ENCODE measurements around the gene SLC29A3. TPM values are rescaled to one million over a fixed set of nuclear protein-coding genes. Genes with fewer than 3 reads are reported as not detected.

SLC29A3 gene
- polyA plus RNA-seq, 3 donors: 9.7 to 28.4 (median 16.6) TPM

GRCh38 chr10:71391701-71392100 is 72.6 kb downstream of the SLC29A3 start:
- intact Hi-C loops (cut with micrococcal nuclease): loop anchor here in 1 of 2 donors (5.0 kb wide), 1 partner anchor 316 kb away; no protein-coding TSS in a partner anchor
- no peak overlapping the region for H3K4me2 ChIP-seq (replicated peaks; ENCODE audit: extremely low read depth, low read length, poor library complexity, severe bottlenecking)
- WGBS (ENCODE audit: insufficient coverage): 88% methylated on average over 1 of the region's 5 CpGs

GRCh38 chr10:71392292-71392691 is 73.2 kb downstream of the SLC29A3 start:
- TF ChIP-seq CTCF (IDR thresholded peaks at IDR 0.05): no peak
- intact Hi-C loops (cut with micrococcal nuclease): loop anchor here in 1 of 2 donors (5.0 kb wide), 1 partner anchor 315 kb away; no protein-coding TSS in a partner anchor
- no peaks in the 10 kb centered on the region for H4K20me1 ChIP-seq (ENCODE audit: insufficient read depth, low read length)
- Mint-ChIP-seq H3K4me1 (peaks cover 9% of the 10 kb centered on the region), H3K27ac (no peak overlapping the region), H3K36me3 (peaks cover 2 to 10% of the 10 kb centered on the region in 2 donors), H3K9me3 (peaks cover 0 to 5% (median 0%) of the 10 kb centered on the region in 7 donors), H3K4me3 (no peak overlapping the region), H3K27me3 (ENCODE audit: low read depth in 3 of 3) (peaks cover 30 to 39% (median 35%) of the 10 kb centered on the region in 3 donors)
- no peaks in the 10 kb centered on the region for H3K79me2 ChIP-seq (ENCODE audit: insufficient read depth, low read length)
- DNase-seq: no peak
- peaks cover 11 to 23% of the 10 kb centered on the region in 2 donors for H3K27me3 ChIP-seq (ENCODE audit: control insufficient read depth in 2 of 2, insufficient read depth in 2 of 2, low read length in 2 of 2)
- H2AFZ ChIP-seq (ENCODE audit: insufficient read depth, low read depth, low read length, poor library complexity, severe bottlenecking): no peak overlapping the region
- peaks cover 0 to under 1% of the 10 kb centered on the region in 2 donors for H3K9me3 ChIP-seq (replicated peaks in 1 of 2; ENCODE audit: control insufficient read depth in 1 of 2, insufficient read depth in 1 of 2, low read length in 2 of 2)
- H3K4me1 ChIP-seq (ENCODE audit: control insufficient read depth in 1 of 2, insufficient read depth in 2 of 2, low read length in 2 of 2): peaks cover under 1 to 11% of the 10 kb centered on the region in 2 donors
- no peak overlapping the region for H3K27ac ChIP-seq (ENCODE audit: low read depth in 1 of 2, low read length in 2 of 2)
- no peak overlapping the region for H3K4me2 ChIP-seq (replicated peaks; ENCODE audit: extremely low read depth, low read length, poor library complexity, severe bottlenecking)
- H3K9ac ChIP-seq (ENCODE audit: insufficient read depth, low read length, poor library complexity, severe bottlenecking): no peak overlapping the region
- H3K36me3 ChIP-seq (replicated peaks in 1 of 2; ENCODE audit: control insufficient read depth in 1 of 2, insufficient read depth in 2 of 2, low read length in 2 of 2): no peaks in the 10 kb centered on the region
- 80% methylated on average over 1 of the region's 1 CpG for WGBS (ENCODE audit: insufficient coverage)
- H3K4me3 ChIP-seq (replicated peaks in 1 of 3; ENCODE audit: low read depth in 2 of 3, low read length in 3 of 3): no peak overlapping the region

More at GRCh38 chr10:71391701-71392100, 72.6 kb downstream of the SLC29A3 start:
- H3K36me3 Mint-ChIP-seq: peaks cover 2 to 10% of the 10 kb centered on the region in 2 donors
- no peak overlapping the region for H3K4me3 ChIP-seq (replicated peaks in 1 of 3; ENCODE audit: low read depth in 2 of 3, low read length in 3 of 3)
- H3K36me3 ChIP-seq (replicated peaks in 1 of 2; ENCODE audit: control insufficient read depth in 1 of 2, insufficient read depth in 2 of 2, low read length in 2 of 2): no peaks in the 10 kb centered on the region
- peaks cover 29 to 34% (median 32%) of the 10 kb centered on the region in 3 donors for H3K27me3 Mint-ChIP-seq (ENCODE audit: low read depth in 3 of 3)
- H4K20me1 ChIP-seq (ENCODE audit: insufficient read depth, low read length): no peaks in the 10 kb centered on the region
- no peak for TF ChIP-seq CTCF (IDR thresholded peaks at IDR 0.05)
- no peak for DNase-seq
- H2AFZ ChIP-seq (ENCODE audit: insufficient read depth, low read depth, low read length, poor library complexity, severe bottlenecking): no peak overlapping the region
- H3K4me1 Mint-ChIP-seq: peaks cover 8% of the 10 kb centered on the region
- H3K4me1 ChIP-seq (ENCODE audit: control insufficient read depth in 1 of 2, insufficient read depth in 2 of 2, low read length in 2 of 2): peaks cover 0 to 7% of the 10 kb centered on the region in 2 donors
- peaks cover 11 to 22% of the 10 kb centered on the region in 2 donors for H3K27me3 ChIP-seq (ENCODE audit: control insufficient read depth in 2 of 2, insufficient read depth in 2 of 2, low read length in 2 of 2)
- no peaks in the 10 kb centered on the region for H3K79me2 ChIP-seq (ENCODE audit: insufficient read depth, low read length)
- no peaks in the 10 kb centered on the region for H3K9me3 ChIP-seq (replicated peaks in 1 of 2; ENCODE audit: control insufficient read depth in 1 of 2, insufficient read depth in 1 of 2, low read length in 2 of 2)
- H3K27ac ChIP-seq (ENCODE audit: low read depth in 1 of 2, low read length in 2 of 2): no peak overlapping the region
- no peak overlapping the region for H3K27ac Mint-ChIP-seq
- no peak overlapping the region for H3K9ac ChIP-seq (ENCODE audit: insufficient read depth, low read length, poor library complexity, severe bottlenecking)
- no peak overlapping the region for H3K4me3 Mint-ChIP-seq
- H3K9me3 Mint-ChIP-seq: peaks cover 0 to 5% (median 0%) of the 10 kb centered on the region in 7 donors

Data from CD14-positive monocyte (primary cell).